Fibroblast of lung (primary cell): ENCODE measurements around the gene MTCH1. TPM values are rescaled to one million over a fixed set of nuclear protein-coding genes. Genes with fewer than 3 reads are reported as not detected.

Experiments
- DNase-seq, 2 donors: peaks; one replicate each; pipeline versions ENCODE4 v3.0.0 to v3.0.0-alpha.2; 2010; ENCODE audit warnings: low read depth in 2 of 2
- H2AFZ ChIP-seq: 2 replicates; pipeline ENCODE4 v1.5.1; 2012; ENCODE audit warnings: low read length, control low read depth, inconsistent platforms
- H3K27ac ChIP-seq: 2 replicates; pipeline ENCODE4 v1.5.1; 2011; ENCODE audit warnings: low read length, control low read depth; ENCODE audit not compliant: insufficient read depth
- H3K27me3 ChIP-seq: 2 replicates; pipeline ENCODE4 v1.5.1; 2011; ENCODE audit warnings: mild to moderate bottlenecking, low read length; ENCODE audit not compliant: control insufficient read depth, insufficient read depth
- H3K36me3 ChIP-seq: 2 replicates; pipeline ENCODE4 v1.5.1; 2011; ENCODE audit warnings: low read length; ENCODE audit not compliant: control insufficient read depth, insufficient read depth
- H3K4me1 ChIP-seq: 2 replicates; pipeline ENCODE4 v1.5.1; 2011; ENCODE audit warnings: low read length; ENCODE audit not compliant: control insufficient read depth, insufficient read depth; ENCODE audit errors: extremely low read depth
- H3K4me2 ChIP-seq: 2 replicates; pipeline ENCODE4 v1.5.1; 2011; ENCODE audit warnings: low read length, control low read depth; ENCODE audit not compliant: insufficient read depth; ENCODE audit errors: extremely low read depth
- H3K4me3 ChIP-seq, 4 experiments: fragments of 200-600 bp in 1 of 4; sonication (generic) in 1 of 4; replicated peaks in 1 of 4; 2 replicates each; pipeline ENCODE4 v1.5.1; 2011 to 2016; ENCODE audit warnings: low read length in 4 of 4, low read depth in 3 of 4, mild to moderate bottlenecking in 3 of 4, control low read depth in 2 of 4, inconsistent platforms in 1 of 4, mixed read lengths in 1 of 4; ENCODE audit not compliant: insufficient read depth in 1 of 4; ENCODE audit errors: control extremely low read depth in 1 of 4
- H3K79me2 ChIP-seq: 2 replicates; pipeline ENCODE4 v1.5.1; 2012; ENCODE audit warnings: mild to moderate bottlenecking, low read length, inconsistent platforms; ENCODE audit not compliant: control insufficient read depth, insufficient read depth
- H3K9ac ChIP-seq: 2 replicates; pipeline ENCODE4 v1.5.1; 2011; ENCODE audit warnings: mild to moderate bottlenecking, low read length, control low read depth; ENCODE audit not compliant: insufficient read depth
- H3K9me3 ChIP-seq: 2 replicates; pipeline ENCODE4 v1.5.1; 2012; ENCODE audit warnings: low read depth, low read length; ENCODE audit not compliant: control insufficient read depth, insufficient read depth
- H4K20me1 ChIP-seq: 2 replicates; pipeline ENCODE4 v1.5.1; 2011; ENCODE audit warnings: low read length; ENCODE audit not compliant: control insufficient read depth, insufficient read depth; ENCODE audit errors: extremely low read depth
- CTCF ChIP-seq, 2 donors: IDR thresholded peaks in 1 of 2; conservative IDR thresholded peaks in 1 of 2; 1 replicate in 1 of 2; 2 replicates in 1 of 2; pipeline ENCODE4 v1.5.1; 2011 to 2012; ENCODE audit warnings: low read length in 2 of 2, control low read depth in 1 of 2, inconsistent platforms in 1 of 2, low read depth in 1 of 2, mild to moderate bottlenecking in 1 of 2
- EZH2 ChIP-seq: IDR thresholded peaks from 2 replicates; pipeline ENCODE4 v1.5.1; 2012; ENCODE audit warnings: low read length, control low read depth, mild to moderate bottlenecking; ENCODE audit errors: missing control alignments
- polyA plus RNA-seq, 2 donors: library from polyadenylated mRNA; depleted of rRNA in 1 of 2; stranded (reverse) in 1 of 2; unstranded in 1 of 2; fragments of >200 nt; gene quantifications; 2 replicates each; pipeline ENCODE4 v1.2.1, GENCODE V29; 2011 to 2012; ENCODE audit warnings: missing spikeins in 1 of 2
- total RNA-seq: library from RNA; depleted of rRNA; stranded (reverse); fragments of >200 nt; gene quantifications from 2 replicates; pipeline ENCODE4 v1.2.1, GENCODE V29; 2014

The MTCH1 gene
- total and polyA plus RNA-seq, 2 donors (not counting 1 experiment from before 2014, with no cell fraction given) = 131 to 222 TPM

DNA sequence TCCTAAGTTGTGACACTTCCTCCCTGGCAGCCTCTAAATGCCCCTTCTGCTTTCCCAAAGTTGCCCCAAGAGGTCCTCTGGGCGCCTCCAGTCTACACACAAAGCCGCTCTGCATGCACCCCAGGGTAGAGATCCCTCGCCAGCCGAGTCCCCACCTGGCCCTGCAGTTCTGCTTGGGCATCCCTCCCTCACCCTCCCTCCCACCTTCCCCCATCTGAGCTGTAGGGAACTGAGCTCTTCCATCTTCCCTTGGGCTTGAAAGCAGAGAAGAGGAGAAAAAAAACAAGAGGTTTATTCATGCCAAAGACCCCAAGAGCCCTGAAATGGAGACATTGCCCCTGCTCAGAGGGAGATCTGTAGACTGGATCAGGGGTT lies 13.7 kb upstream of the MTCH1 start:
- H2AFZ ChIP-seq = no peak overlapping the region
- no peaks in the 10 kb centered on the region for H4K20me1 ChIP-seq
- H3K27me3 ChIP-seq = peaks cover 15% of the 10 kb centered on the region
- H3K4me1 ChIP-seq = no peaks in the 10 kb centered on the region
- no peaks in the 10 kb centered on the region for H3K9me3 ChIP-seq
- no peak overlapping the region for H3K27ac ChIP-seq
- no peak overlapping the region for H3K4me3 ChIP-seq
- DNase-seq = no peak
- H3K79me2 ChIP-seq = no peaks in the 10 kb centered on the region
- TF ChIP-seq CTCF (conservative IDR thresholded peaks at IDR 0.05 in 1 of 2, IDR thresholded peaks at IDR 0.05 in 1 of 2; ENCODE audit: low read depth in 1 of 2, low read length in 2 of 2) = no peak
- TF ChIP-seq EZH2 = no peak
- H3K9ac ChIP-seq = no peak overlapping the region
- H3K36me3 ChIP-seq = no peaks in the 10 kb centered on the region
- H3K4me2 ChIP-seq = no peak overlapping the region

DNA sequence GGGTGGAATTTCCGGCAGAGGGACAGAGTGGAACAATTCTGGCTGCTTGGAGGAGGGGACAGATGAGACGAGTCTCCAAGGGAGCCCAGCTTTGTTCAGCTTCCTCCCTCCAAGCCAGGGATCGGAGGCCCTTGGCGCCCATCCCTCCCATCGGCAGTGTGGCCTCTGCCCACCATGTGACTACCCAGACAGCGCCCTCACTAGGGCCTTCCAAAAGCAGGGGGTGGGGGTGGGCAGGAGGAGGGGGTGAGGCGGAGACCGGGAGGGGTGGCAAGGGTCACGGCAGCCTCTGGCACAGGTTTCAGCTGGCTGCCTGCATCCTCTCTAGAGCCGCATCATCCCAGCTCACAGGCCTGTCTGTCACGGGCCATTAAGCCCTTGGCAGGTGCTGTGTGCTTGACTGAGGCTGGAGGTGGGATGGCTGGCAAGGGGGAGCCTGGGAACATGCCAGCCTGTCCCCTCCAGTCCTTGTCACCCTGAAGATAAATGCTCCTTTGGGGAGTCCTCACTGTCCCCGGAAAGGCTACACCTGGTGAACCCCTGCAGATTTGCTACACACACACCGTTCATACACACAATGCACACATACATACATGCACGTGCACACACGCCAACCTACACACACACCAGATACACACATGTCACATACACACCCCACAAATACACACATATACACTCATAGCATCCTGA lies 13.2 kb upstream of the MTCH1 start:
- H2AFZ ChIP-seq = no peak overlapping the region
- no peak overlapping the region for H3K4me2 ChIP-seq
- H3K9ac ChIP-seq = no peak overlapping the region
- no peak for DNase-seq
- no peak overlapping the region for H3K4me3 ChIP-seq
- no peaks in the 10 kb centered on the region for H3K9me3 ChIP-seq
- H4K20me1 ChIP-seq = no peaks in the 10 kb centered on the region
- no peaks in the 10 kb centered on the region for H3K4me1 ChIP-seq
- H3K27me3 ChIP-seq = peaks cover 15% of the 10 kb centered on the region
- H3K36me3 ChIP-seq = no peaks in the 10 kb centered on the region
- no peak for TF ChIP-seq CTCF (conservative IDR thresholded peaks at IDR 0.05 in 1 of 2, IDR thresholded peaks at IDR 0.05 in 1 of 2; ENCODE audit: low read depth in 1 of 2, low read length in 2 of 2)
- no peak for TF ChIP-seq EZH2
- no peak overlapping the region for H3K27ac ChIP-seq
- H3K79me2 ChIP-seq = no peaks in the 10 kb centered on the region

- Histone ChIP-seq H3K36me3 (no peaks in the 10 kb centered on the region), H3K27me3 (peaks cover 15% of the 10 kb centered on the region), H2AFZ (no peak overlapping the region), H4K20me1 (no peaks in the 10 kb centered on the region), H3K4me1 (no peaks in the 10 kb centered on the region), H3K27ac (no peak overlapping the region), H3K9ac (no peak overlapping the region), H3K9me3 (no peaks in the 10 kb centered on the region), H3K4me3 (no peak overlapping the region), H3K79me2 (no peaks in the 10 kb centered on the region), H3K4me2 (no peak overlapping the region)
- DNase-seq = no peak
- TF ChIP-seq CTCF (conservative IDR thresholded peaks at IDR 0.05 in 1 of 2, IDR thresholded peaks at IDR 0.05 in 1 of 2; ENCODE audit: low read depth in 1 of 2, low read length in 2 of 2) (no peak), EZH2 (no peak)
These were observed 12.7 kb upstream of the MTCH1 start for GRCh38 chr6:36998723-36999038.
